HepG2 (cell line): ENCODE data around the gene TAF1A. TPM values are rescaled to one million over a fixed set of nuclear protein-coding genes. Genes with fewer than 3 reads are reported as not detected.

Experiments used
- ATAC-seq: fragments of 200-7000 bp; cut with Tn5 transposase; 3 replicates; pipeline ENCODE4 v1.9.1; 2020; ENCODE audit warnings: mild to moderate bottlenecking, moderate library complexity
- BruUV-seq: library from RNA; stranded (reverse); fragments of 400-500 nt; replicated peaks from 2 replicates; lab custom pipeline; 2021; lab: Mats Ljungman, UMichigan
- CTCF ChIA-PET: fragments of 300-600 bp; formaldehyde crosslinking; extraction: SDS; loops from one replicate; lab custom pipeline; 2021; ENCODE audit warnings: low total read pairs, inconsistent platforms, low intra/inter-chr PET ratio; lab: Yijun Ruan, JAX
- POLR2A ChIA-PET: fragments of 350-600 bp; sonication (Branson Sonifier 250); formaldehyde crosslinking; loops from one replicate; lab custom pipeline; 2020; ENCODE audit warnings: antibody characterized with exemption, inconsistent platforms; lab: Yijun Ruan, JAX
- DNase-seq: peaks from one replicate; pipeline ENCODE4 v3.0.0-alpha.2; 2015; ENCODE audit warnings: low spot score
- FAIRE-seq: peaks from 3 replicates; lab custom pipeline; 2011; peaks lifted over from hg19 to GRCh38; lab: Jason Lieb, UNC
- H2AFZ ChIP-seq: one replicate; pipeline ENCODE4 v1.6.1; 2011; ENCODE audit warnings: low read length, inconsistent platforms
- H3K27ac ChIP-seq: fragments of 300-600 bp; 3 replicates; pipeline ENCODE4 v1.8.0; 2011; ENCODE audit warnings: mixed run types, mild to moderate bottlenecking, mixed read lengths, low read length, inconsistent platforms; ENCODE audit not compliant: insufficient read depth; ENCODE audit errors: extremely low read length
- H3K27me3 ChIP-seq, 2 experiments: fragments of 200-600 bp in 1 of 2; 2 replicates in 1 of 2; 3 replicates in 1 of 2; pipeline versions ENCODE4 v1.6.0 to v1.8.0; 2011; ENCODE audit warnings: low read length in 2 of 2, mild to moderate bottlenecking in 2 of 2, moderate library complexity in 2 of 2, inconsistent platforms in 1 of 2; ENCODE audit not compliant: insufficient read depth in 2 of 2, control insufficient read depth in 1 of 2
- H3K36me3 ChIP-seq, 2 experiments: fragments of 200-600 bp in 1 of 2; replicated peaks in 1 of 2; 2 replicates in 1 of 2; 3 replicates in 1 of 2; pipeline versions ENCODE4 v1.5.1 to v1.8.0; 2011; ENCODE audit warnings: low read length in 2 of 2, inconsistent platforms in 1 of 2; ENCODE audit not compliant: insufficient read depth in 2 of 2, control insufficient read depth in 1 of 2
- H3K4me1 ChIP-seq: 2 replicates; pipeline ENCODE4 v1.5.1; 2012; ENCODE audit warnings: low read length, inconsistent platforms; ENCODE audit not compliant: insufficient read depth
- H3K4me2 ChIP-seq: 2 replicates; pipeline ENCODE4 v1.6.0; 2011; ENCODE audit warnings: low read depth, low read length, inconsistent platforms
- H3K4me3 ChIP-seq, 3 experiments: fragments of 200-600 bp in 1 of 3; sonication (generic), shearing (Covaris generic) in 1 of 3; replicated peaks in 1 of 3; 2 replicates each; pipeline ENCODE4 v1.5.1; 2011 to 2016; ENCODE audit warnings: low read length in 3 of 3, inconsistent platforms in 2 of 3, low read depth in 2 of 3, mild to moderate bottlenecking in 2 of 3, control low read depth in 1 of 3, mixed read lengths in 1 of 3; ENCODE audit not compliant: insufficient read depth in 1 of 3
- H3K79me2 ChIP-seq: one replicate; pipeline ENCODE4 v1.6.1; 2011; ENCODE audit warnings: low read length, inconsistent platforms; ENCODE audit not compliant: insufficient read depth
- H3K9ac ChIP-seq: 2 replicates; pipeline ENCODE4 v1.6.0; 2011; ENCODE audit warnings: mild to moderate bottlenecking, low read depth, low read length, inconsistent platforms; ENCODE audit not compliant: insufficient read depth
- H3K9me3 ChIP-seq: 2 replicates; pipeline ENCODE4 v1.5.1; 2012; ENCODE audit warnings: mild to moderate bottlenecking, low read length
- H4K20me1 ChIP-seq: 2 replicates; pipeline ENCODE4 v1.6.0; 2011; ENCODE audit warnings: inconsistent platforms, mild to moderate bottlenecking, low read length, moderate library complexity; ENCODE audit not compliant: insufficient read depth
- CREB1 ChIP-seq, 2 experiments: fragments of 450-650 bp in 1 of 2; IDR thresholded peaks; 2 replicates each; pipeline ENCODE4 v1.6.1; 2016 to 2017; ENCODE audit warnings: control low read depth in 1 of 2, mild to moderate bottlenecking in 1 of 2, missing compliant biosample characterization in 1 of 2, missing genetic modification characterization in 1 of 2
- GABPB1 ChIP-seq: IDR thresholded peaks from 2 replicates; pipeline ENCODE4 v1.6.1; 2016; ENCODE audit warnings: mild to moderate bottlenecking, missing genetic modification reagents, moderate library complexity, missing compliant biosample characterization
- HCFC1 ChIP-seq: fragments of 150-350 bp; IDR thresholded peaks from 2 replicates; pipeline ENCODE4 v1.6.1; 2014; ENCODE audit warnings: low read depth, low read length
- KDM3A ChIP-seq: IDR thresholded peaks from 2 replicates; pipeline ENCODE4 v1.6.1; 2018; ENCODE audit warnings: low read depth, missing compliant biosample characterization
- PHF8 ChIP-seq: sonication (generic); formaldehyde crosslinking; IDR thresholded peaks from 2 replicates; pipeline ENCODE4 v1.5.0; 2020; ENCODE audit warnings: missing genetic modification reagents
- REST ChIP-seq, 2 experiments: IDR thresholded peaks; 2 replicates each; pipeline ENCODE4 v1.6.1; 2011 to 2012; ENCODE audit warnings: low read length in 2 of 2, borderline replicate concordance in 1 of 2, low read depth in 1 of 2, mild to moderate bottlenecking in 1 of 2, moderate library complexity in 1 of 2
- RXRA ChIP-seq: sonication (generic); formaldehyde crosslinking; IDR thresholded peaks from 2 replicates; pipeline ENCODE4 v1.5.1; 2020; ENCODE audit warnings: missing genetic modification reagents
- SALL1 ChIP-seq: sonication (generic); formaldehyde crosslinking; IDR thresholded peaks from 2 replicates; pipeline ENCODE4 v1.8.0; 2022; ENCODE audit warnings: mild to moderate bottlenecking, missing genetic modification reagents
- TFAP4 ChIP-seq: sonication (generic); IDR thresholded peaks from 2 replicates; pipeline ENCODE4 v1.6.1; 2016; ENCODE audit warnings: low read depth, borderline replicate concordance
- THAP9 ChIP-seq: sonication (generic); formaldehyde crosslinking; IDR thresholded peaks from 2 replicates; pipeline ENCODE4; 2020; ENCODE audit warnings: missing genetic modification reagents, mild to moderate bottlenecking, borderline replicate concordance
- ZNF143 ChIP-seq: sonication (generic); formaldehyde crosslinking; IDR thresholded peaks from 2 replicates; pipeline ENCODE4 v1.4.0; 2020; ENCODE audit warnings: missing genetic modification reagents
- ZNF292 ChIP-seq: sonication (generic); formaldehyde crosslinking; IDR thresholded peaks from 2 replicates; pipeline ENCODE4 v1.8.1; 2022; ENCODE audit warnings: mild to moderate bottlenecking, low read depth, missing genetic modification reagents, borderline replicate concordance
- ZSCAN20 ChIP-seq: sonication (generic); formaldehyde crosslinking; IDR thresholded peaks from 2 replicates; pipeline ENCODE4 v1.4.0; 2020; ENCODE audit warnings: missing genetic modification reagents, mild to moderate bottlenecking, borderline replicate concordance
- WGBS: methylation state at CpG from one replicate; pipeline ENCODE4 v1.1.6; 2017; ENCODE audit warnings: low lambda C conversion rate; 5-methylcytosine and 5-hydroxymethylcytosine counted together
- in situ Hi-C: cut with HindIII; loops from 2 replicates; pipeline ENCODE4 v1.10.0; 2017; ENCODE audit warnings: low pct_unique_long_range_greater_than_20kb; ENCODE audit not compliant: extremely low pct_ligation_motif_present
- intact Hi-C: fragments of 100-400 bp; cut with micrococcal nuclease; formaldehyde crosslinking; loops from one replicate; pipeline ENCODE4 v1.10.0; 2022; ENCODE audit not compliant: unreplicated experiment
- polyA plus RNA-seq, 8 experiments: library from polyadenylated mRNA; depleted of rRNA in 3 of 8; stranded (reverse) in 7 of 8; unstranded in 1 of 8; fragments of >200 nt; fragmentation: Illumina TruSeq in 4 of 8; extraction: Trizol in 4 of 8; gene quantifications; 2 replicates each; pipeline versions ENCODE4 v1.2.1 to v1.2.3, GENCODE V29; 2011 to 2016; ENCODE audit warnings: low read depth in 4 of 8, missing spikeins in 1 of 8, mixed read lengths in 1 of 8; ENCODE audit not compliant: insufficient read depth in 1 of 8
- total RNA-seq, 5 experiments: library from RNA; depleted of rRNA; stranded (reverse); fragments of >200 nt; fragmentation: Illumina TruSeq; extraction: Trizol; gene quantifications; 2 replicates each; pipeline ENCODE4 v1.2.3, GENCODE V29; 2016; ENCODE audit warnings: low read depth in 1 of 5

The TAF1A gene
- total and polyA plus RNA-seq, 2 of the 13 experiments (the other 11 are each of a cell fraction or from before 2014, with no cell fraction given) = 3.3 to 10.7 TPM

GRCh38 chr1:222620566-222620965 is 30.8 kb upstream of the TAF1A start (continued):
- no peak for TF ChIP-seq REST (IDR thresholded peaks at IDR 0.05; ENCODE audit: borderline replicate concordance in 1 of 2, low read depth in 1 of 2, low read length in 2 of 2)
- TF ChIP-seq KDM3A (CRISPR knock-in tag) = no peak

GRCh38 chr1:222618880-222619596 is 29.3 kb upstream of the TAF1A start:
- Histone ChIP-seq H3K27me3 (no peaks in the 10 kb centered on the region), H3K27ac (peak overlapping the region; percentile 55), H3K9ac (peak overlapping the region; percentile 87), H3K79me2 (peaks cover 17% of the 10 kb centered on the region), H3K9me3 (no peaks in the 10 kb centered on the region), H2AFZ (no peak overlapping the region), H3K4me2 (peak overlapping the region; percentile 90), H3K4me3 (peak overlapping the region; percentile 87 to 95 (median 92)), H4K20me1 (0 out of 2 replicates have a peak, but pooled peaks cover 6% of the 10 kb centered on the region), H3K36me3 (peaks cover 3 to 19% of the 10 kb centered on the region in 2 experiments; a peak in 4 of 5 replicates), H3K4me1 (peaks cover 32% of the 10 kb centered on the region)
- in situ Hi-C loops (no loop called here), intact Hi-C loops (loop anchor here (2.0 to 5.0 kb wide), 3 partner anchors 30 to 1832 kb away; partner anchors contain the start of genes HHIPL2, MTARC1 and TAF1A)
- ChIA-PET POLR2A (interaction anchor here (1.4 to 1.5 kb wide), 2 partner anchors 25 to 63 kb away, joined by 3 to 4 read pairs; no protein-coding TSS in a partner anchor), CTCF (no interaction called here)
- FAIRE-seq (no peak), DNase-seq (peak; percentile 9), ATAC-seq (peak; percentile 80)
- WGBS = 9% methylated on average over 9 of the region's 20 CpGs
- TSS peak; percentile 49 for BruUV-seq
- TF ChIP-seq ZNF143 (0 out of 2 replicates have a peak, but pooled peaks have one; percentile 45), THAP9 (CRISPR knock-in tag) (no peak), HCFC1 (no peak), ZSCAN20 (no peak), GABPB1 (CRISPR knock-in tag) (peak; percentile 41; the same call in 1 of the 2 replicates), RXRA (CRISPR knock-in tag) (no peak), SALL1 (CRISPR knock-in tag) (peak; percentile 21; the same call in 1 of the 2 replicates), PHF8 (CRISPR knock-in tag) (peak; percentile 24; the same call in 1 of the 2 replicates), ZNF292 (CRISPR knock-in tag) (0 out of 2 replicates have a peak, but pooled peaks have one; percentile 24), CREB1 (IDR thresholded peaks at IDR 0.05) (no peak), CREB1 (CRISPR knock-in tag; IDR thresholded peaks at IDR 0.05) (no peak), TFAP4 (0 out of 2 replicates have a peak, but pooled peaks have one; percentile 11)
